Prostate gland (tissue), 2 donors: ENCODE measurements around the gene PABPN1. TPM values are rescaled to one million over a fixed set of nuclear protein-coding genes. Genes with fewer than 3 reads are reported as not detected.

Experiments
- DNase-seq: peaks from one replicate; pipeline ENCODE4 v3.0.0-alpha.2; 2019; ENCODE audit warnings: low spot score
- H3K27ac ChIP-seq, 2 donors: fragments of 200-600 bp; sonication (generic); 2 replicates each; pipeline ENCODE4 v1.5.1; 2017 to 2019
- H3K27me3 ChIP-seq: fragments of 200-600 bp; sonication (generic); replicated peaks from 2 replicates; pipeline ENCODE4 v1.5.1; 2019; ENCODE audit not compliant: insufficient read depth
- H3K36me3 ChIP-seq, 2 donors: fragments of 200-600 bp; sonication (generic); 1 replicate in 1 of 2; 2 replicates in 1 of 2; pipeline versions ENCODE4 v1.5.1 to v1.8.1; 2017 to 2019
- H3K4me1 ChIP-seq: fragments of 200-600 bp; sonication (generic); replicated peaks from 2 replicates; pipeline ENCODE4 v1.5.1; 2019
- H3K4me3 ChIP-seq, 2 donors: fragments of 200-600 bp; sonication (generic); 2 replicates each; pipeline ENCODE4 v1.5.1; 2017 to 2019
- H3K9me3 ChIP-seq: fragments of 200-600 bp; sonication (generic); 2 replicates; pipeline ENCODE4 v1.5.1; 2017
- POLR2A ChIP-seq: fragments of 450-650 bp; IDR thresholded peaks from one replicate; pipeline ENCODE4 v1.6.1; 2016; ENCODE audit warnings: antibody characterized with exemption, mild to moderate bottlenecking
- POLR2AphosphoS5 ChIP-seq: sonication (generic); formaldehyde crosslinking; IDR thresholded peaks from one replicate; pipeline ENCODE4 v1.6.1; 2017; ENCODE audit warnings: antibody characterized with exemption
- WGBS: methylation state at CpG from one replicate; pipeline ENCODE4 v1.1.5; 2018; 5-methylcytosine and 5-hydroxymethylcytosine counted together
- intact Hi-C: fragments of 100-400 bp; cut with DNase I; formaldehyde crosslinking; loops from one replicate; pipeline ENCODE4 v1.14.2; 2022
- total RNA-seq, 2 donors: library from RNA; depleted of rRNA; stranded (reverse); fragments of >200 nt; gene quantifications; one replicate each; pipeline ENCODE4 v1.1.0, GENCODE V29; 2016
- TF ChIP-seq, protein P1 (sequence below), 4 experiments: fragments of 200-600 bp in 2 of 4; fragments of 450-650 bp in 2 of 4; sonication (generic) in 2 of 4; IDR thresholded peaks; 1 replicate in 3 of 4; 2 replicates in 1 of 4; pipeline ENCODE4 v1.5.1; 2016 to 2019; ENCODE audit warnings: antibody characterized with exemption in 4 of 4, mild to moderate bottlenecking in 2 of 4, moderate library complexity in 2 of 4

The PABPN1 gene
- total RNA-seq, 2 donors from 2014 or later, result 62.7 to 113 TPM

DNA sequence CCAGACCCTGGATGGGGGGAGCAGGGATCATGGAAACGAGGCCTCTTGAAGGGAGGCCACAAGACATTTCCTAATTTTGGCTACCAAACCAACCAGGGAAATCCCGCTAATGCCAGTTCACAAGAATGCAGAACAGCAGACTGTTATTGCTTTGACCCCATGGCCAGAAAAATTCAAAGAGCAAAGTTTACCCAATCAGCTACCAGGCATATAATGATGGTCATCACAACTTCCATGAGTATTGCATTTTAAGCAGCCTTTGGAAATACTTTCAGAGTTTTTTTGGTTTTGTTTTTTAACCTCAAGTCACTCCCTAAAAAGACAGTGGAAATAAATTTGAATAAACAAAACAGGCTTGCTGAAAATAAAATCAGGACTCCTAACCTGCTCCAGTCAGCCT lies 51.3 kb downstream of the PABPN1 start, which contains the start of gene IL25:
Gene IL25 (plus strand): TSS at position 301 of the 400 bp plus-strand sequence.
- intact Hi-C loops, result no loop called here
- no peaks in the 10 kb centered on the region for H3K36me3 ChIP-seq
- H3K27ac ChIP-seq, result no peak within 1 kb of the TSS
- H3K4me1 ChIP-seq, result no peaks in the 10 kb centered on the region
- no peak within 1 kb of the TSS for H3K4me3 ChIP-seq
- no peaks in the 10 kb centered on the region for H3K9me3 ChIP-seq
- 81% methylated on average over 2 of the region's 2 CpGs for WGBS
- DNase-seq, result no peak
- no peak for TF ChIP-seq POLR2A
- TF ChIP-seq, protein P1, sequence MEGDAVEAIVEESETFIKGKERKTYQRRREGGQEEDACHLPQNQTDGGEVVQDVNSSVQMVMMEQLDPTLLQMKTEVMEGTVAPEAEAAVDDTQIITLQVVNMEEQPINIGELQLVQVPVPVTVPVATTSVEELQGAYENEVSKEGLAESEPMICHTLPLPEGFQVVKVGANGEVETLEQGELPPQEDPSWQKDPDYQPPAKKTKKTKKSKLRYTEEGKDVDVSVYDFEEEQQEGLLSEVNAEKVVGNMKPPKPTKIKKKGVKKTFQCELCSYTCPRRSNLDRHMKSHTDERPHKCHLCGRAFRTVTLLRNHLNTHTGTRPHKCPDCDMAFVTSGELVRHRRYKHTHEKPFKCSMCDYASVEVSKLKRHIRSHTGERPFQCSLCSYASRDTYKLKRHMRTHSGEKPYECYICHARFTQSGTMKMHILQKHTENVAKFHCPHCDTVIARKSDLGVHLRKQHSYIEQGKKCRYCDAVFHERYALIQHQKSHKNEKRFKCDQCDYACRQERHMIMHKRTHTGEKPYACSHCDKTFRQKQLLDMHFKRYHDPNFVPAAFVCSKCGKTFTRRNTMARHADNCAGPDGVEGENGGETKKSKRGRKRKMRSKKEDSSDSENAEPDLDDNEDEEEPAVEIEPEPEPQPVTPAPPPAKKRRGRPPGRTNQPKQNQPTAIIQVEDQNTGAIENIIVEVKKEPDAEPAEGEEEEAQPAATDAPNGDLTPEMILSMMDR (IDR thresholded peaks at IDR 0.05), result no peak
- TF ChIP-seq POLR2AphosphoS5, result no peak
- no peaks in the 10 kb centered on the region for H3K27me3 ChIP-seq

DNA sequence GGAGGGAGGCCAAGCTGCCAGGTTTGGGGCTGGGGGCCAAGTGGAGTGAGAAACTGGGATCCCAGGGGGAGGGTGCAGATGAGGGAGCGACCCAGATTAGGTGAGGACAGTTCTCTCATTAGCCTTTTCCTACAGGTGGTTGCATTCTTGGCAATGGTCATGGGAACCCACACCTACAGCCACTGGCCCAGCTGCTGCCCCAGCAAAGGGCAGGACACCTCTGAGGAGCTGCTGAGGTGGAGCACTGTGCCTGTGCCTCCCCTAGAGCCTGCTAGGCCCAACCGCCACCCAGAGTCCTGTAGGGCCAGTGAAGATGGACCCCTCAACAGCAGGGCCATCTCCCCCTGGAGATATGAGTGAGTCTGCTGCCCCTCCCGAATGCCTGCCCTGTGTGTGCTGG lies 51.8 kb downstream of the PABPN1 start:
- TF ChIP-seq, protein P1 (IDR thresholded peaks at IDR 0.05), result no peak
- TF ChIP-seq POLR2A (no peak), POLR2AphosphoS5 (no peak)
- intact Hi-C loops, result no loop called here
- Histone ChIP-seq H3K36me3 (no peaks in the 10 kb centered on the region), H3K27ac (no peak overlapping the region), H3K4me1 (no peaks in the 10 kb centered on the region), H3K27me3 (no peaks in the 10 kb centered on the region), H3K4me3 (no peak overlapping the region), H3K9me3 (no peaks in the 10 kb centered on the region)
- DNase-seq, result no peak
- WGBS, result 85% methylated on average over 3 of the region's 3 CpGs

Other genes with a start within 250 kb of the PABPN1 start
- 100 to 1,000 TPM in 1 of 2 donors, 10 to 100 TPM in 1; 86.6 to 168 TPM for gene ACIN1, start 226.3 kb upstream of the PABPN1 start, total RNA-seq
- gene C14orf119, start 226.0 kb upstream of the PABPN1 start, total RNA-seq, result 10 to 100 TPM; 20.3 to 32.3 TPM
- gene CIROP, start 216.5 kb upstream of the PABPN1 start, total RNA-seq, result not detected
- not detected for gene CEBPE, start 202.2 kb upstream of the PABPN1 start, total RNA-seq
- gene SLC7A8, start 137.8 kb upstream of the PABPN1 start, total RNA-seq, result 100 to 1,000 TPM; 119 to 143 TPM
- 10 to 100 TPM in 1 of 2 donors, not detected in 1; 21.1 TPM for gene RNF212B, start 83.5 kb upstream of the PABPN1 start, total RNA-seq
- gene HOMEZ, start 35.3 kb upstream of the PABPN1 start, total RNA-seq, result 10 to 100 TPM; 15.3 to 22.0 TPM
- gene PPP1R3E, start 18.6 kb upstream of the PABPN1 start, total RNA-seq, result 10 to 100 TPM in 1 of 2 donors, 1 to 10 TPM in 1; 4.9 to 20.2 TPM
- gene BCL2L2, start 14.6 kb upstream of the PABPN1 start, total RNA-seq, result 10 to 100 TPM; 45.4 to 87.3 TPM
- gene SLC22A17, start 31.4 kb downstream of the PABPN1 start, total RNA-seq, result 100 to 1,000 TPM; 207 to 351 TPM
- gene EFS, start 43.7 kb downstream of the PABPN1 start, total RNA-seq, result 10 to 100 TPM; 26.5 to 53.2 TPM
- not detected for gene IL25, start 51.4 kb downstream of the PABPN1 start, total RNA-seq
- 1 to 10 TPM in 1 of 2 donors, not detected in 1; 1.5 TPM for gene CMTM5, start 55.6 kb downstream of the PABPN1 start, total RNA-seq
- gene MYH6, start 86.8 kb downstream of the PABPN1 start, total RNA-seq, result 1 to 10 TPM in 1 of 2 donors, not detected in 1; 3.1 TPM
- 10 to 100 TPM in 1 of 2 donors, under 1 TPM in 1; 0.28 to 40.1 TPM for gene MYH7, start 114.2 kb downstream of the PABPN1 start, total RNA-seq
- 10 to 100 TPM; 33.7 to 37.0 TPM for gene NGDN, start 148.2 kb downstream of the PABPN1 start, total RNA-seq
- 1 to 10 TPM; 2.5 to 3.1 TPM for gene ZFHX2, start 230.3 kb downstream of the PABPN1 start, total RNA-seq
- gene THTPA, start 234.8 kb downstream of the PABPN1 start, total RNA-seq, result 10 to 100 TPM; 22.5 to 45.4 TPM
- gene AP1G2, start 246.3 kb downstream of the PABPN1 start, total RNA-seq, result 100 to 1,000 TPM in 1 of 2 donors, 10 to 100 TPM in 1; 95.3 to 134 TPM